Keratinocyte (primary cell): ENCODE data around the gene USP31.

Experiments used
- CTCF ChIP-seq, 3 experiments: IDR thresholded peaks in 1 of 3; conservative IDR thresholded peaks in 1 of 3; optimal IDR thresholded peaks in 1 of 3; 2 replicates in 2 of 3; 3 replicates in 1 of 3; pipeline versions ENCODE3 to v1.5.1; 2011; ENCODE audit warnings: low read length in 3 of 3, mild to moderate bottlenecking in 3 of 3, moderate library complexity in 2 of 3, control low read depth in 1 of 3, inconsistent platforms in 1 of 3; ENCODE audit not compliant: insufficient read depth in 2 of 3; ENCODE audit errors: extremely low read depth in 1 of 3
- EZH2 ChIP-seq: IDR thresholded peaks from one replicate; pipeline ENCODE4 v1.6.1; 2012; ENCODE audit warnings: inconsistent platforms, mild to moderate bottlenecking, low read length, moderate library complexity

- no peak for TF ChIP-seq CTCF (optimal IDR thresholded peaks at IDR 0.05 in 1 of 3, IDR thresholded peaks at IDR 0.05 in 1 of 3, conservative IDR thresholded peaks at IDR 0.05 in 1 of 3; ENCODE audit: extremely low read depth in 1 of 3, insufficient read depth in 2 of 3, low read length in 3 of 3)
- no peak for TF ChIP-seq EZH2
Measured at GRCh38 chr16:23158114-23158513, 8.9 kb upstream of the USP31 start.
